ENCODE results near the gene PODN. TPM values are rescaled to one million over a fixed set of nuclear protein-coding genes. Genes with fewer than 3 reads are reported as not detected.

The PODN gene
- total RNA-seq, 3 donors from 2014 or later: 55.1 to 246 (median 83.1) TPM

- peak in 1 of 2 donors; percentile 47 for DNase-seq (ENCODE audit: low spot score in 2 of 2)
- Histone ChIP-seq H3K4me1 (no peaks in the 10 kb centered on the region), H3K27me3 (peaks cover 4 to 6% of the 10 kb centered on the region in 2 donors), H3K4me3 (peak overlapping the region; percentile 70 to 83 (median 72)), H3K36me3 (no peaks in the 10 kb centered on the region), H3K27ac (peak overlapping the region; percentile 46 to 94), H3K9me3 (no peaks in the 10 kb centered on the region)
- TF ChIP-seq CTCF (IDR thresholded peaks at IDR 0.05): no peak
- no peak for TF ChIP-seq POLR2AphosphoS5 (IDR thresholded peaks at IDR 0.05)
- TF ChIP-seq POLR2A (IDR thresholded peaks at IDR 0.05): no peak
- intact Hi-C loops (cut with DNase I; ENCODE audit: low total_unique reads): no loop called here
Measured at GRCh38 chr1:53062708-53063591, 937 bp downstream of the PODN start.

GRCh38 chr1:53063744-53064515 is 1.9 kb downstream of the PODN start:
- H3K27ac ChIP-seq: peak overlapping the region in 1 of 2 donors; percentile 94
- H3K4me3 ChIP-seq: peak overlapping the region; percentile 70 to 83 (median 72)
- no peaks in the 10 kb centered on the region for H3K9me3 ChIP-seq
- TF ChIP-seq POLR2A (IDR thresholded peaks at IDR 0.05): no peak
- TF ChIP-seq POLR2AphosphoS5 (IDR thresholded peaks at IDR 0.05): no peak
- no peak for TF ChIP-seq CTCF (IDR thresholded peaks at IDR 0.05)
- H3K27me3 ChIP-seq: peaks cover 4 to 6% of the 10 kb centered on the region in 2 donors
- no peaks in the 10 kb centered on the region for H3K36me3 ChIP-seq
- H3K4me1 ChIP-seq: no peaks in the 10 kb centered on the region
- DNase-seq (ENCODE audit: low spot score in 2 of 2): no peak
- intact Hi-C loops (cut with DNase I; ENCODE audit: low total_unique reads): no loop called here

GRCh38 chr1:53065391-53065790 is 3.4 kb downstream of the PODN start:
- H3K4me3 ChIP-seq: no peak overlapping the region

GRCh38 chr1:53066488-53066887 is 4.5 kb downstream of the PODN start:
- peak in 1 of 2 donors; percentile 1 for DNase-seq (ENCODE audit: low spot score in 2 of 2)
- H3K9me3 ChIP-seq: no peaks in the 10 kb centered on the region
- no peaks in the 10 kb centered on the region for H3K36me3 ChIP-seq
- H3K27ac ChIP-seq: peak overlapping the region in 1 of 2 donors; percentile 48
- intact Hi-C loops (cut with DNase I; ENCODE audit: low total_unique reads): no loop called here
- H3K4me3 ChIP-seq: no peak overlapping the region
- H3K4me1 ChIP-seq: no peaks in the 10 kb centered on the region
- no peak for TF ChIP-seq POLR2AphosphoS5 (IDR thresholded peaks at IDR 0.05)
- TF ChIP-seq CTCF (IDR thresholded peaks at IDR 0.05): no peak
- no peak for TF ChIP-seq POLR2A (IDR thresholded peaks at IDR 0.05)
- peaks cover 0 to 6% of the 10 kb centered on the region in 2 donors for H3K27me3 ChIP-seq

More at GRCh38 chr1:53065391-53065790, 3.4 kb downstream of the PODN start:
- H3K36me3 ChIP-seq: no peaks in the 10 kb centered on the region
- no peak for TF ChIP-seq CTCF (IDR thresholded peaks at IDR 0.05)
- TF ChIP-seq POLR2AphosphoS5 (IDR thresholded peaks at IDR 0.05): no peak
- TF ChIP-seq POLR2A (IDR thresholded peaks at IDR 0.05): no peak
- intact Hi-C loops (cut with DNase I; ENCODE audit: low total_unique reads): no loop called here
- no peaks in the 10 kb centered on the region for H3K4me1 ChIP-seq
- H3K27me3 ChIP-seq: peaks cover 4 to 6% of the 10 kb centered on the region in 2 donors
- DNase-seq (ENCODE audit: low spot score in 2 of 2): peak in 1 of 2 donors; percentile 4
- H3K9me3 ChIP-seq: no peaks in the 10 kb centered on the region
- no peak overlapping the region for H3K27ac ChIP-seq
